SU-DHL-6 (cell line): Measurements from ENCODE around the gene SHISA5.

ENCODE experiments used
- EZH2phosphoT487 ChIP-seq: fragments of 200-600 bp; sonication (generic), shearing (Covaris generic); conservative IDR thresholded peaks from 2 replicates; pipeline ENCODE4 v1.6.1; 2018; ENCODE audit warnings: mild to moderate bottlenecking, antibody characterized with exemption, low read length, moderate library complexity, mixed read lengths
- TF ChIP-seq, protein P1 (sequence below): fragments of 200-600 bp; sonication (generic); IDR thresholded peaks from one replicate; pipeline ENCODE4 v1.5.1; 2017; ENCODE audit warnings: antibody characterized with exemption, mild to moderate bottlenecking, low read length, moderate library complexity; ENCODE audit not compliant: insufficient read depth, poor library complexity, severe bottlenecking

DNA sequence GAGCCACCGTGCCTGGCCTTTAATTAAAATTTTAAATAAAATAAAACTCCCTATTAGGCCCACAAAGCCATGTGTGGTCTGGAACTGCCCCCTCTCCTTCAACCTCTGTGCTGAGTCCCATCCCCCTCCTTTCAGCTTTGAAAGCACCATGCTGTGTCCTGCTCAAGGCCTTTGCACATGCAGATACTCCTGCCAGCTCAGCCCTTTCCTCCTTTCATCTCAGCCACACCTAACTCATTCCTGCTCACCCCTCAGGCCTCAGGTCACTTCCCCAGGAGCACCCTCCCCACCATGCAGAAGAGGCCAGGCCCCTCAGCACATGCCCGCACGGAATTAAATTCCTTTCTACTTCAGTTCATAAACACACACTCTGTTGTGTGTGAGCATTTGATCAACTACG lies 29.4 kb downstream of the SHISA5 start:
- TF ChIP-seq, protein P1, sequence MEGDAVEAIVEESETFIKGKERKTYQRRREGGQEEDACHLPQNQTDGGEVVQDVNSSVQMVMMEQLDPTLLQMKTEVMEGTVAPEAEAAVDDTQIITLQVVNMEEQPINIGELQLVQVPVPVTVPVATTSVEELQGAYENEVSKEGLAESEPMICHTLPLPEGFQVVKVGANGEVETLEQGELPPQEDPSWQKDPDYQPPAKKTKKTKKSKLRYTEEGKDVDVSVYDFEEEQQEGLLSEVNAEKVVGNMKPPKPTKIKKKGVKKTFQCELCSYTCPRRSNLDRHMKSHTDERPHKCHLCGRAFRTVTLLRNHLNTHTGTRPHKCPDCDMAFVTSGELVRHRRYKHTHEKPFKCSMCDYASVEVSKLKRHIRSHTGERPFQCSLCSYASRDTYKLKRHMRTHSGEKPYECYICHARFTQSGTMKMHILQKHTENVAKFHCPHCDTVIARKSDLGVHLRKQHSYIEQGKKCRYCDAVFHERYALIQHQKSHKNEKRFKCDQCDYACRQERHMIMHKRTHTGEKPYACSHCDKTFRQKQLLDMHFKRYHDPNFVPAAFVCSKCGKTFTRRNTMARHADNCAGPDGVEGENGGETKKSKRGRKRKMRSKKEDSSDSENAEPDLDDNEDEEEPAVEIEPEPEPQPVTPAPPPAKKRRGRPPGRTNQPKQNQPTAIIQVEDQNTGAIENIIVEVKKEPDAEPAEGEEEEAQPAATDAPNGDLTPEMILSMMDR = no peak
- TF ChIP-seq EZH2phosphoT487 = no peak
